ENCODE measurements around the gene HLA-B.

Gene HLA-B

DNA sequence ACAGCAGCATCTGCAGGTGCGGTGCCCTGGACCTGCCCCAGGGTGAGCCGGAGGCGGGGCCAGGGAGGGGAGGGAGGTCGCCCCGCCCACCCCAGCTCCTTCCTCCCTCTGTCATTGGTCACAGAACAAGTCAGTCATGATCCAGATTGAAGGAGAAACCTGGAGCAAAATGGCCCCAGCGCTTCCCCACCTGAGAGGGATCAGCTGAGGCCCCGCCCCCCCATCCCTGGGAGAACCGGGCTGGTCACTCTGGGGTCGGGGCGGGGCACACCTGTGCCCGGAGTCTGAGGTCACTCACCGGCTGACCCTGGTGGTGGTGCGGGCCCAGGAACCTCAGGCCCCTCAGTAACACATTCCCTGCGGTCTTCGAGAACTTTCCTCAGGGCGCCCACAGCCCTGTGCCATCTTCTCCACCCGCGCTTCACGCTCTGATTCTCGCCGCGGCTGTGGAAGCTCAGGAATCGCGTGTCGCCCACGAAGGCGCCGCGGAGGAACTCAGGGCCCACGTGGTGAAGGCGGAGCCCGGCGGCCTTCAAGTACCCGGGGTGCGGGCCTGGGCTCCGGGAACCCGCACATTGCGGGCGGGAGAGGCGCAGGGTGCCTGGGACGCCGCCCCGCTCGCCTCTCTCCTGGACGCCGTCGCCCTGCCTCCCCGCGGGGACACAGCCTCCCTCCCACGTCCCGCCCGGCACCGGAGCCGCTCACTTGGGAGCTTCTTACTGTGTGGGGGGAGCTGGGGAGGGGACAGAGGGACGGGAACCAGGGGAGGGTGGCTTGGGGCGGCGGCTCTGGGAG, 48.7 kb downstream of the HLA-B start:
- TF ChIP-seq GATA3 (IDR thresholded peaks at IDR 0.05; ENCODE audit: low read depth, low read length) (no peak), GATA2 (IDR thresholded peaks at IDR 0.05; ENCODE audit: low read depth, low read length) (no peak)

GRCh38 chr6:31307669-31308049, 49.3 kb downstream of the HLA-B start:
- TF ChIP-seq GATA2 (IDR thresholded peaks at IDR 0.05; ENCODE audit: low read depth, low read length) (no peak), GATA3 (IDR thresholded peaks at IDR 0.05; ENCODE audit: low read depth, low read length) (no peak)

DNA sequence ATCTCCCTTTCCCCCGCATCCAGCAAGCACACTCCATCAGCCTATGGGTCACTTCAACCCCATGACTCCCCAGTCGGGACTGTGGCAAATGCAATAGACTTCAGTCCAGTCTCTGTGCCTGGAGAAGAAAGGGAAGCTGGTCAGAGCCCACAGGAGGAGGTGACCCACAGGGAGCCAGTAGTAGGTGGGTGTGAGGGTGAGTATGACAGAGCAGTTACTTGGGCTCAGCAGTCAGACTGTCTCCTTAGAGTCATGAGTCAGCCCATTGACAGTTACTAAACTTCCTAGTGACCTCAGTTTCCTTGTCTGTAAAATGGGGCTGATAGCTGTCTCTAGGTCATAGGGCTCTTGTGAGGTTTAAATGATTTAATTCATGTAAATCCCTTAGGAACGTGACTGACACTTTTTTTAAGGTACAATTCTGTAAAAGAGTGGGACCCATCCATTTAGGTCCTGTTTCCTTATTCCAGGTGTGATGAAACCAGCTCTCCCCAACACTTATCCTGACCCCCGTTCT, 51.2 kb downstream of the HLA-B start:
- TF ChIP-seq GATA3 (IDR thresholded peaks at IDR 0.05; ENCODE audit: low read depth, low read length) (no peak), GATA2 (IDR thresholded peaks at IDR 0.05; ENCODE audit: low read depth, low read length) (no peak)

DNA sequence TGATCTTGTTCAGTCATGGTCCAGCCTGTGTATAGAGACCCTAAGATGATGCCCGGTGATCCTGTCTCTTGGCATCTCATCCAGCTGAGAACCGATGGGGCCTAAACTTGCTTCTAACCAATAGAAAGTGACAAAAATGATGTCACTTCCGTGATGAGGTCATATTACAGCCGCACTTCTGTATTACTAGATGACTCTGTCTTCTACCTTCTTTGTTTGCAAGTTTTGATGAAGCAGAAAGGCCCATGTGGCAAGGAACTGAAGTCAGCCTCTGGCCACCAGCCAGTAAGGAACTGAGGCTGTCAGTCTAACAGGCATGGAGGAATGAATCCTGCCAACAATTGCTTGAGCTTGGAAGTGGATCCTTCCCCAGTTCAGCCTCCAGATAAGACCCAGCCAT, 52.3 kb downstream of the HLA-B start:
- TF ChIP-seq GATA3 (IDR thresholded peaks at IDR 0.05; ENCODE audit: low read depth, low read length) (no peak), GATA2 (IDR thresholded peaks at IDR 0.05; ENCODE audit: low read depth, low read length) (no peak)

All from SH-SY5Y (cell line).